ENCODE data around the gene ARID1A. TPM values are rescaled to one million over a fixed set of nuclear protein-coding genes. Genes with fewer than 3 reads are reported as not detected.

ARID1A gene
- total and polyA plus RNA-seq, 9 of the 15 experiments (the other 6 are each of a cell fraction or from before 2014, with no cell fraction given) = 8.3 to 88.3 (median 22.5) TPM

GRCh38 chr1:26780344-26780957, 84.6 kb downstream of the ARID1A start:
- no peak for ATAC-seq
- Histone ChIP-seq H3K4me2 (ENCODE audit: insufficient read depth, low read length) (no peak overlapping the region), H3K4me1 (replicated peaks in 1 of 2; ENCODE audit: control insufficient read depth in 2 of 2, insufficient read depth in 2 of 2, low read length in 2 of 2) (peaks cover 42 to 60% of the 10 kb centered on the region in 2 experiments), H3K27me3 (ENCODE audit: control insufficient read depth in 2 of 2, insufficient read depth in 2 of 2, low read length in 2 of 2) (no peaks in the 10 kb centered on the region), H3K9me3 (replicated peaks; ENCODE audit: control insufficient read depth, insufficient read depth, low read depth, low read length) (no peaks in the 10 kb centered on the region), H2AFZ (ENCODE audit: low read depth, low read length) (no peak overlapping the region), H4K20me1 (replicated peaks; ENCODE audit: control insufficient read depth, insufficient read depth, low read length) (peaks cover 17% of the 10 kb centered on the region; the same call in 1 of the 2 replicates), H3K79me2 (ENCODE audit: control insufficient read depth, insufficient read depth, low read length) (peaks cover 66% of the 10 kb centered on the region), H3K9ac (ENCODE audit: insufficient read depth in 1 of 2, low read depth in 2 of 2, low read length in 2 of 2) (peak overlapping the region in 1 of 2 experiments; percentile 22; a peak in 2 of 4 replicates), H3K9me1 (ENCODE audit: control insufficient read depth, insufficient read depth, low read length) (peaks cover 9% of the 10 kb centered on the region), H3K27ac (ENCODE audit: extremely low read depth, low read depth, low read length) (no peak overlapping the region), H3K4me3 (no peak overlapping the region), H3K36me3 (ENCODE audit: control insufficient read depth, insufficient read depth, low read length) (peaks cover 83% of the 10 kb centered on the region)
- in situ Hi-C loops (cut with MboI) = no loop called here
- TF ChIP-seq ILF3 (IDR thresholded peaks at IDR 0.05; ENCODE audit: borderline replicate concordance) = no peak
- TF ChIP-seq ZNF274 (IDR thresholded peaks at IDR 0.05; ENCODE audit: borderline replicate concordance, low read depth, low read length) = no peak
- peak; percentile 68 for TF ChIP-seq POLR2G (IDR thresholded peaks at IDR 0.05; ENCODE audit: low read depth, low read length)
- no peak for TF ChIP-seq BCLAF1 (IDR thresholded peaks at IDR 0.05; ENCODE audit: borderline replicate concordance in 1 of 2, control insufficient read depth in 1 of 2, low read depth in 2 of 2, low read length in 1 of 2)
- TF ChIP-seq, protein P1, sequence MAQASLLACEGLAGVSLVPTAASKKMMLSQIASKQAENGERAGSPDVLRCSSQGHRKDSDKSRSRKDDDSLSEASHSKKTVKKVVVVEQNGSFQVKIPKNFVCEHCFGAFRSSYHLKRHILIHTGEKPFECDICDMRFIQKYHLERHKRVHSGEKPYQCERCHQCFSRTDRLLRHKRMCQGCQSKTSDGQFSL (CRISPR knock-in tag; IDR thresholded peaks at IDR 0.05) = peak; percentile 75
- TF ChIP-seq, protein P1 (tag; IDR thresholded peaks at IDR 0.05) = no peak
- TF ChIP-seq ZNF121 (CRISPR knock-in tag; conservative IDR thresholded peaks at IDR 0.05) = no peak
- no peak for TF ChIP-seq IRF1 (CRISPR knock-in tag; IDR thresholded peaks at IDR 0.05; ENCODE audit: borderline replicate concordance)
- no peak for TF ChIP-seq ZNF57 (CRISPR knock-in tag; IDR thresholded peaks at IDR 0.05)
- peak; percentile 52; the same call in 1 of the 2 replicates for TF ChIP-seq MTA3 (IDR thresholded peaks at IDR 0.05; ENCODE audit: borderline replicate concordance)
- no peak for TF ChIP-seq XRCC4 (IDR thresholded peaks at IDR 0.05; ENCODE audit: extremely low read depth, insufficient read depth, insufficient read length)
- no peak for TF ChIP-seq EGR1 (conservative IDR thresholded peaks at IDR 0.05)
- TF ChIP-seq SMAD4 (CRISPR knock-in tag; conservative IDR thresholded peaks at IDR 0.05) = no peak
- TF ChIP-seq TCF7 (IDR thresholded peaks at IDR 0.05; ENCODE audit: borderline replicate concordance) = no peak
- TF ChIP-seq MECOM (CRISPR knock-in tag; IDR thresholded peaks at IDR 0.05) = no peak
- TF ChIP-seq RBFOX2 (IDR thresholded peaks at IDR 0.05; ENCODE audit: low read depth, low read length) = 0 out of 2 replicates have a peak, but pooled peaks have one; percentile 14
- peak; percentile 95 for TF ChIP-seq RBM22 (IDR thresholded peaks at IDR 0.05; ENCODE audit: low read depth, low read length, poor library complexity, severe bottlenecking)
- no peak for TF ChIP-seq ARID2 (IDR thresholded peaks at IDR 0.05)
- POLR2A ChIA-PET = interaction anchor here (0.5 to 8.3 kb wide), 4 partner anchors 13 to 668 kb away, joined by 3 to 99 read pairs (median 3); no protein-coding TSS in a partner anchor
- intact Hi-C loops (cut with micrococcal nuclease) = no loop called here
- WGBS (ENCODE audit: insufficient coverage, low coverage, missing lambda C conversion rate) = 90% methylated on average over 21 of the region's 21 CpGs
- DNase-seq (ENCODE audit: extremely low read depth in 1 of 4, low spot score in 3 of 4) = no peak
- no TSS peak for BruUV-seq (replicated peaks)
- no peak for FAIRE-seq
- CTCF ChIA-PET (ENCODE audit: low intra/inter-chr PET ratio) = no interaction called here

Data from K562 (cell line).